KOPT-K1 (cell line): Measurements from ENCODE around the gene TBCK.

Experiments
- H3K27ac ChIP-seq: fragments of 200-600 bp; sonication (generic); 2 replicates; pipeline ENCODE4 v1.5.1; 2016; ENCODE audit warnings: antibody characterized with exemption, mild to moderate bottlenecking, low read depth, low read length; ENCODE audit not compliant: poor library complexity, severe bottlenecking
- H3K36me3 ChIP-seq: fragments of 200-600 bp; sonication (generic); 2 replicates; pipeline ENCODE4 v1.5.1; 2017; ENCODE audit warnings: antibody characterized with exemption, mild to moderate bottlenecking, low read length, moderate library complexity; ENCODE audit not compliant: insufficient read depth
- H3K9me3 ChIP-seq: fragments of 200-600 bp; sonication (generic); 2 replicates; pipeline ENCODE4 v1.5.1; 2017; ENCODE audit warnings: antibody characterized with exemption, low read length, mild to moderate bottlenecking; ENCODE audit not compliant: insufficient read depth, poor library complexity, severe bottlenecking

The TBCK gene

GRCh38 chr4:106312377-106312776 is 3.6 kb downstream of the TBCK start:
- H3K27ac ChIP-seq = no peak overlapping the region
- H3K36me3 ChIP-seq = peaks cover 10% of the 10 kb centered on the region
- H3K9me3 ChIP-seq = no peaks in the 10 kb centered on the region

DNA sequence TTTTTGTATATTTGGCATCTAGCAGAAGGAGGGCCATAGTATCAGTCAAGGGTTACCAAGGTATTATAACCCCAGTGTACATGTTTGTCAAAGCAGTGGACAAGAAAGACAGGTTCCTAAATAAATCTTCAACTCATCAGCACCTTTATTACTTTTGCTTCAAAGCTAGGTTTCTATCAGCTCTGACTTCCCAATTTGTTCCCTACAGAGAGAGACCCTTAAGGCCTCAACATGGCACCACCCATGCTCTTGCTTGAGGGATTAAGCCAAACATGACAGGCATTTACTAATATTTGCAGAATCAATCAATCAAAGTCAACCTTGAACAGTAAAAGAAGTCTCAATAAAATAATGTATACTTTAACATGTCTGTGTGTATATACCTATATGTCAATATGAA is 9.4 kb downstream of the TBCK start:
- no peak overlapping the region for H3K27ac ChIP-seq
- H3K9me3 ChIP-seq = no peaks in the 10 kb centered on the region
- peaks cover 49% of the 10 kb centered on the region for H3K36me3 ChIP-seq

DNA sequence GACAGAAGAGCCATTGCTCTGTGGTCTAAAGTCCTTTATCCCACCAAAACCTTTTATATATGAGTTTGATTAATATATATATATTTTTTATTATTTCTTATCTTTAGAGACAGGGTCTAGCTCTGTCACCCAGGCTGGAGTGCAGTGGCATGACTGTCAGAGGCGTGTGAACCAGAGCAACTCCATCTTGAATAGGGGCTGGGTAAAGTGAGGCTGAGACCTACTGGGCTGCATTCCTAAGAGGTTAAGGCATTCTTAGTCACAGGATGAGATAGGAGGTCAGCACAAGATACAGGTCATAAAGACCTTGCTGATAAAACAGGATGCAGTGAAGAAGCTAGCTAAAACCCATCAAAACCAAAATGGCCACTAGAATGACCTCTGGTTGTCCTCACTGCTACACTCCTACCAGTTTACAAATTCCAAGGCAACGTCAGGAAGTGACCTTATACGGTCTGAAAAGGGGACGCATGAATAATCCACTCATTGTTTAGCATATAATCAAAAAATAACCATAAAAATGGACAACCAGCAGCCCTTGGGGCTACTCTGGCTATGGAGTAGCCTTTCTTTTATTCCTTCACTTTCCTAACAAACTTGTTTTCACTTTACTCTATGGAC is 10.5 kb downstream of the TBCK start:
- Histone ChIP-seq H3K9me3 (no peaks in the 10 kb centered on the region), H3K27ac (no peak overlapping the region), H3K36me3 (peaks cover 55% of the 10 kb centered on the region)

GRCh38 chr4:106304632-106305031 is 11.4 kb downstream of the TBCK start:
- Histone ChIP-seq H3K9me3 (no peaks in the 10 kb centered on the region), H3K27ac (no peak overlapping the region), H3K36me3 (peaks cover 64% of the 10 kb centered on the region)

- H3K9me3 ChIP-seq = no peaks in the 10 kb centered on the region
- peaks cover 67% of the 10 kb centered on the region for H3K36me3 ChIP-seq
- no peak overlapping the region for H3K27ac ChIP-seq
These were observed 12.3 kb downstream of the TBCK start for GRCh38 chr4:106303548-106304281.

DNA sequence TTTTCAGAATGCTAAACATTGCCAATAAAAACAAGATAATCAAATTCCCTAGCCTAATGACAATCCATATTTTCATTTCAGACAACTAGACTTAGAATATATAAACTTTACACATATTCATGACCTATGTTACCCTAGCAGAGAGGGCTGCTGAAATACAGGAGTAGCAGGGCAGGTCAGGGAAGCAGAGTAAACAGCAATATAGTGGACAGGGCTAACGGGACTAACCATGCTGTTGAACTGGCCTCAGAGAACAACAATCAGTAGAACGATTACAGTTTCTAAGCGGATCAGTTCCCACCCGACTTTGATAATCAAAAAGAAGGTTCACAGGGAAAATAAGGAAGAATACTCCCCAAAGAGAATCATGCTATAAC is 14.0 kb downstream of the TBCK start:
- peaks cover 64% of the 10 kb centered on the region for H3K36me3 ChIP-seq

GRCh38 chr4:106301393-106302061 is 14.5 kb downstream of the TBCK start:
- Histone ChIP-seq H3K36me3 (peaks cover 59% of the 10 kb centered on the region), H3K9me3 (no peaks in the 10 kb centered on the region), H3K27ac (no peak overlapping the region)

More for the DNA sequence above, 14.0 kb downstream of the TBCK start:
- Histone ChIP-seq H3K9me3 (no peaks in the 10 kb centered on the region), H3K27ac (no peak overlapping the region)

- Histone ChIP-seq H3K36me3 (peaks cover 62% of the 10 kb centered on the region), H3K27ac (no peak overlapping the region), H3K9me3 (no peaks in the 10 kb centered on the region)
These were observed 16.0 kb downstream of the TBCK start for GRCh38 chr4:106299977-106300376.

- Histone ChIP-seq H3K36me3 (peaks cover 66% of the 10 kb centered on the region), H3K27ac (no peak overlapping the region), H3K9me3 (no peaks in the 10 kb centered on the region)
These were observed 18.6 kb downstream of the TBCK start for GRCh38 chr4:106297245-106298035.

DNA sequence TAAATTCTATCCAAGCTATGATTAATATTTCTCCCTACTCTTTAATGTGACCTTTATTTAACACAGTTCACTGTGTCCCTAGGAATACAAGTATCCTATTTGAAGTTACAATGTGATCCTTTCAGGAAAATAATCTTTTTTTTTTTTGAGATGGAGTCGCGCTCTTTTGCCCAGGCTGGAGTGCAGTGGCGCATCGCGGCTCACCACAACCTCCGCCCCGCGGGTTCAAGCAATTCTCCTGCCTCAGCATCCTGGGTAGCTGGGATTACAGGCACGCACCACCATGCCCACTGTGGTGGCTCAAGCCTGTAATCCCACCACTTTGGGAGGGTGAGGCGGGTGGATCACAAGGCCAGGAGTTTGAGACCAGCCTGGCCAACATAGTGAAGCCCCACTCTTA is 21.9 kb downstream of the TBCK start:
- peaks cover 60% of the 10 kb centered on the region for H3K36me3 ChIP-seq
- H3K27ac ChIP-seq = no peak overlapping the region
- no peaks in the 10 kb centered on the region for H3K9me3 ChIP-seq

DNA sequence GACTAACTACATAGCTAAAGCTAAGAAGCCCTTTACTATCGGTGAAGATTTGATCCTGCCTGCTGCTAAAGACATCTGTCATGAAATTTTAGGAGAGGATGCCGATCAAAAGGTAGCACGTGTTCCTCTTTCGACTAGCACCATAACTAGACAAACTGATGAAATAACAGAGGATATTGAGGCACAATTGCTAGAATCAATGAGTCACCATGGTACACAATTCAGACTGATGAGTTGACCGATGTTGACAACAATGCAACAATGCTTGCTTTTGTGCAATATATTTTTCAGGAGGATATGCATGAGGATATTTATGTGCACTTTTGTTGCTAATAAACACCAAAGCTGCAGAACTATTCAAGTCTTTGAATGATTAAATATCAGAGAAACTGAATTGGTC is 24.3 kb downstream of the TBCK start:
- Histone ChIP-seq H3K9me3 (no peaks in the 10 kb centered on the region), H3K36me3 (peaks cover 59% of the 10 kb centered on the region), H3K27ac (no peak overlapping the region)

DNA sequence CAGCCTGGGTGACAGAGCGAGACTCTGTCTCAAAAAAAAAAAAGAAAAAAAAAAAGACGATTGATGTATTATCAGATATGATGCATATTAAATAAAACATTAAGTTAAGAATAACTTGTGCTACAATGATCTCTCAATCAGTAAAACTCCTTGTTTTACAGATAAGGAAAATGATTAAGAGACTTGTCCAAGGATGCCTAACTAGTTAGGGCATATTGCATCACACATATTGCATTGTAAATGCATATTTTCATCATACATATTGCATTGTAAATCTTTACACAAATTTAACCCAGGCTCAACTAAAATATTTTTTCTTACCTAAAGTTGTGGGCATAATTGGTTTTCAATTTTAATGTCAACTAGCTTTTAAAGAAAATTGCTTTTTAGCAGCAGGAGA is 26.3 kb downstream of the TBCK start:
- Histone ChIP-seq H3K27ac (no peak overlapping the region), H3K36me3 (peaks cover 44% of the 10 kb centered on the region), H3K9me3 (no peaks in the 10 kb centered on the region)

- Histone ChIP-seq H3K27ac (no peak overlapping the region), H3K36me3 (peaks cover 25% of the 10 kb centered on the region; the same call in 1 of the 2 replicates), H3K9me3 (no peaks in the 10 kb centered on the region)
These were observed 28.5 kb downstream of the TBCK start for GRCh38 chr4:106287353-106287969.

GRCh38 chr4:106286611-106287010 is 29.4 kb downstream of the TBCK start:
- no peak overlapping the region for H3K27ac ChIP-seq
- no peaks in the 10 kb centered on the region for H3K9me3 ChIP-seq
- peaks cover 17% of the 10 kb centered on the region for H3K36me3 ChIP-seq

DNA sequence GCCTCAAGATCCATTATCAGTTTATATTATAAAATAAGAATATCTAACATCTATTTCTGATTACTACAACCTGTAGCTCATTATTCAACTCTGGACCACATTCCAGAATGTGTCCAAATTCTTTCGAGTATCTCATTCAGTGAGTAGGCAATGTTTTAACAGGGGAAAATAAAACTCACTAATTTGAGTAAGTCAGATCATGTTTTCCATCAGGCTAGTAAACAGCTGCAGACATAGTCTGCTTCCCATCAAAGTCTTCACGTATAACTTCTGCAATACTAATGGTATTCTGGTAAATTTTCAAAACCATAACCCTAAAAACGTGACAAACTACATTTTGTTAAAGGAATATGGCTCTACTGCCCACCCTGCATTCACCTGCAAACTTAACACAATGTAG is 31.8 kb downstream of the TBCK start:
- no peaks in the 10 kb centered on the region for H3K9me3 ChIP-seq
- no peak overlapping the region for H3K27ac ChIP-seq
- peaks cover 6% of the 10 kb centered on the region for H3K36me3 ChIP-seq
